Activated CD8-positive, alpha-beta T cell treated with anti-CD3 and anti-CD28 coated beads, Interleukin-2, amount 10 ng/mL, durations not matched to agents 7 days and 5 days (primary cell): ENCODE data around the gene LMF1. TPM values are rescaled to one million over a fixed set of nuclear protein-coding genes. Genes with fewer than 3 reads are reported as not detected.

Source experiments
- ATAC-seq: fragments of 150-1000 bp; cut with Tn5 transposase; one replicate; pipeline ENCODE4 v1.10.0; 2021; ENCODE audit warnings: moderate library complexity
- CTCF ChIA-PET: fragments of 350-600 bp; sonication (Branson Sonifier 250); formaldehyde crosslinking; loops from one replicate; lab custom pipeline; 2021; ENCODE audit warnings: antibody characterized with exemption; lab: Charles Lee
- POLR2A ChIA-PET: fragments of 350-600 bp; sonication (Branson Sonifier 250); formaldehyde crosslinking; loops from one replicate; lab custom pipeline; 2021; ENCODE audit warnings: antibody characterized with exemption; lab: Charles Lee
- DNase-seq: peaks from one replicate; pipeline ENCODE4 v3.0.0-alpha.2; 2020
- H3K27ac Mint-ChIP-seq: one replicate; pipeline ENCODE4 v1.8.0; 2021; ENCODE audit warnings: mild to moderate bottlenecking, mixed read lengths
- H3K27me3 Mint-ChIP-seq: one replicate; pipeline ENCODE4 v1.8.0; 2021; ENCODE audit warnings: low read depth, mixed read lengths
- H3K36me3 Mint-ChIP-seq: one replicate; pipeline ENCODE4 v1.8.0; 2021; ENCODE audit warnings: low read depth, mixed read lengths
- H3K4me1 Mint-ChIP-seq: one replicate; pipeline ENCODE4 v1.8.0; 2021; ENCODE audit warnings: low read depth, mixed read lengths
- H3K4me3 Mint-ChIP-seq: one replicate; pipeline ENCODE4 v1.8.0; 2021; ENCODE audit warnings: mild to moderate bottlenecking, mixed read lengths
- H3K9me3 Mint-ChIP-seq: one replicate; pipeline ENCODE4 v1.8.0; 2022; ENCODE audit warnings: mixed read lengths; ENCODE audit not compliant: insufficient read depth
- total RNA-seq, 2 experiments: library from RNA; stranded (reverse); gene quantifications; one replicate each; pipeline ENCODE4 v1.2.3, GENCODE V29; 2021

The LMF1 gene
- total RNA-seq, 2 experiments from 2014 or later: 14.3 to 17.4 TPM

DNA sequence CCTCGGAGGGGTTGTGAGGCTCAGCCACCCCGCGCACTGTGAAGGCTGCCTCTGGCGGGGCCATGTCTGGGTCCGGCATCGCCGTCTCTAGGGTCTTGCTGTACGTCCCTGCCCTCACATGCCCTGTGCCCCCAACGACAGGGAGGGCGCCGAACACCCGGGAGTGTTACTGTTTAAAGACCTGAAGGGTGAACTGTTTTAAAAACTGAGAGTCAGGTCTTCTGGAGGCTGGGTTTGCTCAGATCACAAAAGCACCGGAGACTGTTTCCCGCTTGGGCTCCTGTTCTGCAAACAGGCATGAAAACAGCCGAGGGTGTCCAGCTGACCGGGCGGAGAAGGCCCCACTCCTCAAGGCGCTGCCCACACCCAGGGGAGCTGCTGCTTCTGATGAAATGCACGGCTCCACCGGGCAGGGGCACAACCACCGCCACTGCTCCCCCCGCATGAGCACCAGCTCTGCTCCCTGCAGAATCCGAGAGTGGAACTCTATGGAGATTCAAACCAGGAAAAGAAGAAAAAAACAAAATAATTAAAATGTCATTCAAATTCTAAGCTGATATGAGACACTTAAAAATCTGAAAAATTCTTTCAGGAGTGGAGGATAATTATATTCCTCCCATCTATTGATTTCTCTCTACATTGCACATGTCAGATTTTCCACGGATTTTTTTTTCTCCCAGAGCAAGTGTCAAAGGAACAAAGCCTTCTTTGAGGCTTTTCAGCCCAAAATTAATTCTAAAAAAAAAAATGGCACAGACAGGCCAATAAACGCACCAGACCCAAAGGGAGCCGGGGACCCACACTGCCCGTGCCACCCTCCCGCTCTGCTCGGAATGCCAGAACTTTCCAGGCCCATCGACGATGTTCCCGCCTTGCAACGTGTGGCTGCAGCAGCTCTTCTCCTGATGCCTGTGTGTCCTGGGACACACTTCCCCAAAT, 74.3 kb downstream of the LMF1 start:
- Mint-ChIP-seq H3K9me3 (no peaks in the 10 kb centered on the region), H3K27ac (no peak overlapping the region), H3K27me3 (no peaks in the 10 kb centered on the region), H3K4me3 (no peak overlapping the region), H3K4me1 (no peaks in the 10 kb centered on the region), H3K36me3 (no peaks in the 10 kb centered on the region)
- DNase-seq: no peak
- ChIA-PET CTCF (no interaction called here), POLR2A (no interaction called here)
- ATAC-seq: no peak

DNA sequence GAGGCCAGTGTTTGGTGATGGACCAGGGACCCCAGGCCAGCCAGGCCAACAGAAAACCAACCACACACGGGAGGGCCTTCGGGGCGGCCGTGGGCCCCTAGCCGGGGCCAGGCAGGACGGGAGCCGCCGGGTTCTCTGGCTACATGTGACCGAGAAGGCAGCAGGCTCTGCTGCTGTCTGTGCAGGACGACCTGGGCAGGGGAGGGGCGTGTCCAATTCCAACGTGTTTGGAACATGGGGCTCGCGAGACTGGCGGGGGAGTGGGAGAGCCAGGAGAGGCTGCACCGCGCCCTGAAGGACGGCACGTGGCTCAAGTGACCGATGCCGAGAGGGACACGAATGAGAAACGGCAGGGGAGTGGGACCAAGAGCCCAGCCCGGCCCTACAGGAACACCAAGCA, 75.4 kb downstream of the LMF1 start:
- CTCF ChIA-PET: no interaction called here
- ATAC-seq: no peak
- no peak overlapping the region for H3K27ac Mint-ChIP-seq
- POLR2A ChIA-PET: no interaction called here
- no peaks in the 10 kb centered on the region for H3K27me3 Mint-ChIP-seq
- DNase-seq: no peak
- no peaks in the 10 kb centered on the region for H3K4me1 Mint-ChIP-seq
- H3K9me3 Mint-ChIP-seq: no peaks in the 10 kb centered on the region
- H3K36me3 Mint-ChIP-seq: no peaks in the 10 kb centered on the region
- H3K4me3 Mint-ChIP-seq: no peak overlapping the region

DNA sequence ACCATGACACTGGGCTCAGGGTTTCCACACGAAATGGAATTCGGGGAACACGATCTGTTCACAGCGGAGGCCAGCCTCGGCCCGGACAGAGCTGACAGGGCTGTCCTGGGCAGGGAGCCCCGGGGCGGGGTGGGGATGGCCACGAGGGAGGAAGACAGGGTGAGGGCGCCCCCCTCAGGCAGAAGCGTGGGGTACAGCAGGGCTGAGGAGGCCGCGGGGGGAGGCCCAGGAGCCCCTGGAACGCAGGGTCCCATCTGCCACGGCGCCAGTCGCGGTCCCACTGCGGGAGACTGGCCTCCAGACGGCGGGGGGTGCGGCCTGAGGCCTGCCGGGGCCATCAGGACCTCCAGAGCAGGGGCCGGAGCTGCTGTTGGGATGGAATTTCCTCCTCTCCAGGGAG, 75.9 kb downstream of the LMF1 start:
- DNase-seq: no peak
- no peak for ATAC-seq
- no peaks in the 10 kb centered on the region for H3K27me3 Mint-ChIP-seq
- H3K4me3 Mint-ChIP-seq: no peak overlapping the region
- ChIA-PET CTCF (no interaction called here), POLR2A (no interaction called here)
- no peaks in the 10 kb centered on the region for H3K36me3 Mint-ChIP-seq
- no peaks in the 10 kb centered on the region for H3K9me3 Mint-ChIP-seq
- H3K4me1 Mint-ChIP-seq: no peaks in the 10 kb centered on the region
- no peak overlapping the region for H3K27ac Mint-ChIP-seq

DNA sequence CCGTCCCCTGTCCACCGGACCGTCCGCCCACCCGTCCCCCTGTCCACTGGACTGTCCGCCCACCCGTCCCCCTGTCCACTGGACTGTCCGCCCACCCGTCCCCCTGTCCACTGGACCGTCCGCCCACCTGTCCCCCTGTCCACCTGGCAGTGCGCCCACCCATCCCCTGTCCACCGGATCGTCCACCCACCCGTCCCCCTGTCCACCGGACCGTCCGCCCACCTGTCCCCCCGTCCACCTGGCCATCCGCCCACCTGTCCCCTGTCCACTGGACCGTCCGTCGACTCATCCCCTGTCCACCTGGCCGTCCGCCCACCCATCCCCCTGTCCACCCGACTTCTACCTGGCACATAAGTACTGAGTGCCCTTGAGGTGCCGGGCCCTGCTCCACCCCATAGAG, 76.6 kb downstream of the LMF1 start:
- no peak for ATAC-seq
- Mint-ChIP-seq H3K27me3 (no peaks in the 10 kb centered on the region), H3K4me1 (no peaks in the 10 kb centered on the region), H3K36me3 (no peaks in the 10 kb centered on the region), H3K9me3 (no peaks in the 10 kb centered on the region), H3K27ac (no peak overlapping the region), H3K4me3 (no peak overlapping the region)
- CTCF ChIA-PET: no interaction called here
- POLR2A ChIA-PET: no interaction called here
- no peak for DNase-seq

DNA sequence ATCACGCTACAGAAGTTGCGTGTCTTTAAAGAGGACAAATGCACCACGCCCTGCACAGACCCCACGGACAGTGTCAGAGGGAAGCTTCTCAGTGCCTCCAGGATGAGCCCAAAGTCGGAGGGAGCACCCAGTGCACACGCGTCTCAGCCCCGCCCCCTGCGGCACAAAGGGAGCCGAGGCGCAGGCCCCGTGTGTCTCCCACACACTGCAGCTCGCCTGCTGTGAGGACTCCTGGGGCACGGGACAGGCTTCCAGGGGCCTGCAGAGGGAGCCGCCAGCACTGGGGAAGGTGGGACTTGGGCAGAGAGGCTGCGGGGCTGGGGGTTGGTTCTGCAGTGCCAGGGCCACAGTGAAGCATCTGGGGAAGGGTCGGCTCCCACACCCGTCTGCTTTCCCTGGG, 77.4 kb downstream of the LMF1 start:
- Mint-ChIP-seq H3K9me3 (no peaks in the 10 kb centered on the region), H3K27ac (no peak overlapping the region), H3K27me3 (no peaks in the 10 kb centered on the region), H3K4me1 (no peaks in the 10 kb centered on the region), H3K36me3 (no peaks in the 10 kb centered on the region), H3K4me3 (no peak overlapping the region)
- ChIA-PET CTCF (no interaction called here), POLR2A (no interaction called here)
- DNase-seq (no peak), ATAC-seq (peak; percentile 37)

DNA sequence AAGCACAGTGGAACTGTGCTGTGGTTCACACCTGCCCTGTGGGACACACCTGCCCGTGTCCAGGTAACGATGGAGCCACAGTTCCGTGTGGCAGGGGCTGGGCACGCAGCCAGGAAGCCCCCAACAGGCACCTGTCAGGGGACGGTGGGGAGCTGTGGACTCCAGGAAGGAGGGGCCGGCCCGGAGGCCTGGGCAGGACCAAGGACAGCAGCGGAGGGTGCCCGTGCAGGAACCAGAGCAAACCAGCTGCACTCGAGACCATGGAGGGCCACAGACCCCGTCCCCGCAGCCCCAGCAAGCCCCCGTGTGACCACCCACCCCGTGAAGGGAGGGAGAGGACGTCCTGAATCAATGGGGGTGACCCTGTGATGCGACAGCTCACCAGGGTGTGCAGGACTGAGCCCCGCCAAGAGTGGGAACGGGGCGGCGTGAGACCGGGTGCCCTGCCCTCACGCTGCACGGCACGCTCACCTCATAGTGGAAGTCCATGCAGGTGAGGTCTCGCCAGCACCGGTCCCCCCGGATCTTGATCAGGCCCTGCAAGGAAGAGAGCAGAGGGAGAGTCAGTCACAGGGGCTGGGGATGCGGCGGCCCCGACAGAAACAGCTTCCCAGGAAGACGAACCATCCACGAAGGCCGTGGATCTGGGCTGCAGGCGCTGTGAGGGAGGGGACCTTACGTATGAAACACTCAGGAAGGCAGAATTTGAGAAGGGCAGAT, 78.1 kb downstream of the LMF1 start:
- Mint-ChIP-seq H3K27me3 (no peaks in the 10 kb centered on the region), H3K4me3 (no peak overlapping the region), H3K9me3 (no peaks in the 10 kb centered on the region), H3K36me3 (no peaks in the 10 kb centered on the region), H3K27ac (no peak overlapping the region), H3K4me1 (no peaks in the 10 kb centered on the region)
- POLR2A ChIA-PET: no interaction called here
- DNase-seq (no peak), ATAC-seq (no peak)
- CTCF ChIA-PET: no interaction called here

DNA sequence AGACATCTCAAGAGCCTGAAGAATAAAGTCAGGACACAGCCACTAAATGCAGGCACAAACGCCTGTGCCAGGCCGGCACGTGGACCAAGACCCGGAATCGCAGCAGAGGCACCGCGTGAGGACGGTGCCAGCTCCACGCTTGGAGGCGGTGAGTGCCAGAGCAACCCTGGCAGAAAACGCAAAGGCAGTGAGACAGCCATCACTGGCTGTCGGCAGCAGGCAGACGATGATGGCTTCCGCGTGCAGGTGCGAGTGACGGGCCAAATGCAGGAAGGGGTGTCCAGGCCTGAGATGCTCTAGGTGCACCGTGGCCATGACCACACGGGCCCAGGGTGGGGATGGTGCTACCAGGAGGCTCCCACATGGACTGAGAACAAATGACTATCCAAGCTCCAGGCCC, 78.8 kb downstream of the LMF1 start:
- Mint-ChIP-seq H3K27me3 (no peaks in the 10 kb centered on the region), H3K4me3 (no peak overlapping the region), H3K27ac (no peak overlapping the region), H3K4me1 (no peaks in the 10 kb centered on the region), H3K36me3 (no peaks in the 10 kb centered on the region), H3K9me3 (no peaks in the 10 kb centered on the region)
- ChIA-PET CTCF (no interaction called here), POLR2A (no interaction called here)
- no peak for DNase-seq
- no peak for ATAC-seq

DNA sequence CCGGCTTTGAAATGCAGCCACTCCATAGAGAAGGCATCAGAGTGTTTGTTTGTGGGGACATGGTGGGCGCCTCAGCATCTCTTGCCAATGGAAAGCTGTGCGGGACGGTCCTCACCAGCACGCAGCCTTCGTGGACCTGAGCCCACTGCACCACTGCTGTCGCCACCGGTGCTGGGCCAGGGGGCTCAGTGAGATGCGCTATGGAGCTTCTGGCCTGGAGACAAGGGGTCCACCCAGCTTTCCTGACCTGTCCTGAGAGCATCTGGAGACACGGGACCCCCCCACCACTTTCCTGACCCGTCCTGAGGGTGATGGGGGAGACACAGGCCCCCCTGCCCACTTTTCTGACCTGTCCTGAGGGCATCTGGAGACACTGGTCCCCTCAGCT, 79.4 kb downstream of the LMF1 start:
- no peak for ATAC-seq
- Mint-ChIP-seq H3K27ac (no peak overlapping the region), H3K27me3 (no peaks in the 10 kb centered on the region), H3K9me3 (no peaks in the 10 kb centered on the region), H3K4me1 (no peaks in the 10 kb centered on the region), H3K36me3 (no peaks in the 10 kb centered on the region), H3K4me3 (no peak overlapping the region)
- ChIA-PET POLR2A (no interaction called here), CTCF (no interaction called here)
- DNase-seq: no peak

DNA sequence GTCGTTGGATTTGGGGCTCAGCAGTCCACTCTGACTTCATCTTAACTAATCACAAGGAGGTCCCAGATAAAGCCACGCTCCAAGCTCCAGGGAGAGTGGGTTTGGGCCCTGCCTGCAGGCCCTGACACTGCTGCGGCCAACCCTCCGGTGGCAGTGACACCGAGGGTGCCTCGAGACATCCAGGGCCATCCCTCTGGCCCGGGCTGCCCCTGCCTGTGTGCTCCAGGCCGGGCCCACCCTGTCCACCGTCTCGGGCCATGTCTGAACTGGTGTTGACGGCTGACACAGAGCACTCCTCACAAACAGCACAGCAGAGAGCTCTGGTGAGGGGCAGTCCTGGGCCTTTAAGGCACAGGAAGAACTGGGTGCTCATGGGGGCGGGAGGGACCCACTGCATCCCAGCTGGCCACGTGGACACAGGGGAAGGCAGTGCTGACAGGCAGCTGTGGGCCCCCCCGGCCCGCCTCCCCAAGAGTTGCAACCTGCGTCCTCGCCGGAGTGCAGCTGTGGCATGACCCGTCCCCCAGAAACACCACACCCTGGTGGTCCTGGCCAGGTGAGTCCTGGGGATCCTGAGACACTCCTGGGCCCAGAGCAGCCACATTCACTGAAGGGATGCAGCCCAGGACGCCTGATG, 80.0 kb downstream of the LMF1 start:
- no peak for DNase-seq
- ChIA-PET POLR2A (no interaction called here), CTCF (no interaction called here)
- H3K4me3 Mint-ChIP-seq: no peak overlapping the region
- H3K27me3 Mint-ChIP-seq: no peaks in the 10 kb centered on the region
- no peaks in the 10 kb centered on the region for H3K36me3 Mint-ChIP-seq
- no peaks in the 10 kb centered on the region for H3K4me1 Mint-ChIP-seq
- no peaks in the 10 kb centered on the region for H3K9me3 Mint-ChIP-seq
- ATAC-seq: no peak
- H3K27ac Mint-ChIP-seq: no peak overlapping the region

DNA sequence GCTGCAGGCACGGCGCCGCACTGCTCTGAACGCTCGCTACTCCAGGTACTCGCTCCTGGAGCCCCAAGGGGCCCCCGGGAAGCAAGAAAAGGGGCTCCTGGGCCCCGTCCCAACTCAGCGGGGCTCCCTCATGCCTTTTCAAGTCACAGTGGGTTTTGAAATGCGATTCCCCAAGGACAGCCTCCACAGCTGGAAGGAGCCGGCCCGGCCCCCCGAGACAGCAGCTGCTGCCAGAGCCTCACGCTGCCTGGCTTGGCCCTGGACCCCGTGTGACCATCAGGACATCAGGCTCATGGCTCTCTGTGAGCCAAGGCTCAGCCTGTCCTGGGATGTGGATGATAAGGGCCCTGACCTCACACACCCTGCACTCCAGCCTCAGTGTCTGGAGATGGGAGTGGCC, 80.6 kb downstream of the LMF1 start:
- no peaks in the 10 kb centered on the region for H3K4me1 Mint-ChIP-seq
- no peaks in the 10 kb centered on the region for H3K27me3 Mint-ChIP-seq
- no peak for DNase-seq
- ChIA-PET CTCF (no interaction called here), POLR2A (no interaction called here)
- no peak overlapping the region for H3K27ac Mint-ChIP-seq
- no peak for ATAC-seq
- no peaks in the 10 kb centered on the region for H3K36me3 Mint-ChIP-seq
- no peaks in the 10 kb centered on the region for H3K9me3 Mint-ChIP-seq
- H3K4me3 Mint-ChIP-seq: no peak overlapping the region

DNA sequence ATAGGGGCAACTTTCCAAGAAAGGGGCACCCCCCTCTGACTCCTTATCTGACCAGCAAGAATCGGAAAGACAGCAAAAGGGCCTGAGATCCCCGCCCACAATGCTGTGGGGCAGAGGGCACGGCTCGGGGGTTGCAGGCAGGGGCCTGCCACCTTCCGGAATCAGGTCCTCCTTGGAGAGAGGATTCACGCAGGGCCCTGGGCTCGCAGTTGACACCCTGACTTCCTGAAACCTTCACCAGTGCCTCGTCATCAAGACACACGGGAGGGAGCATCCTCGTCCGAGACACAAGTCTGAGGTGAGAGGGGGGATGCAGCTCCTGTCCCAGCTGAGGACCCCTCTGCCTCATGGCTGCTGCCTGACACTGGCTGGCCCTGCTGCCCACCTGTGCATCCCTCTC, 81.2 kb downstream of the LMF1 start:
- Mint-ChIP-seq H3K27ac (no peak overlapping the region), H3K36me3 (no peaks in the 10 kb centered on the region), H3K4me3 (no peak overlapping the region), H3K9me3 (no peaks in the 10 kb centered on the region), H3K27me3 (no peaks in the 10 kb centered on the region), H3K4me1 (no peaks in the 10 kb centered on the region)
- no peak for ATAC-seq
- POLR2A ChIA-PET: no interaction called here
- CTCF ChIA-PET: no interaction called here
- DNase-seq: no peak

DNA sequence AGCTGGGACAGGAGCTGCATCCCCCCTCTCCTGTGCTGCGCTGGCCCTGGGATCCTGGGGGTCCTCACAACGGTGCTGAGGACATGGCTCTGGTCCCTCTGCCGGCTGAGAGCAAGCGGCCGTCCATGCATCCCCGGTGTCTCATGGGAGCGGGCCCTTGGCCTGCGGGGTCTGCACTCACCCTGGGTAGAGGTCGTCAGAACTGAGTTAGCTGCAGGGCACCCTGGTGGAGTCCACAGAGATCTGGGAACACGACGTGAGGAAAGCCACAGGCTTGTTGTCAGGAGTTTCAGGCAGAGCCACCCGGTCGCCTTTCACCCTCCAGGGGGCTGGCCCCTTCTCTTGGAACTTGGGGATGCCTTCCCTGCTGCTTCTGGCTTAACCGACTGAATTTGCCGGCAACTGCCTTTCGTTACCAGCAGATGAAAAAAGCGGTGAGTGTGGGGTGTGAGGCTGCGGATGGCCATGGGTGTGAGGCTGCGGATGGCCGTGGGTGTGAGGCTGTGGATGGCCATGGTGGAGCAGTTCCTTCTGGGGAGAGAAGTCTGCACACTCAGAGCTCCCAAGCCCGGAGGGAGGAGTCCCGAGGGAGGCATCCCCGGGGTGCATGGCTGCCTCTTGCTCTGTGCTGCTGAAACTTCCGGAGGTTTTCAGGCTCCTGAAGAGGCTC, 81.7 kb downstream of the LMF1 start:
- no peak overlapping the region for H3K27ac Mint-ChIP-seq
- no peaks in the 10 kb centered on the region for H3K36me3 Mint-ChIP-seq
- H3K4me3 Mint-ChIP-seq: no peak overlapping the region
- DNase-seq: no peak
- POLR2A ChIA-PET: no interaction called here
- no peak for ATAC-seq
- H3K27me3 Mint-ChIP-seq: no peaks in the 10 kb centered on the region
- CTCF ChIA-PET: no interaction called here
- H3K9me3 Mint-ChIP-seq: no peaks in the 10 kb centered on the region
- no peaks in the 10 kb centered on the region for H3K4me1 Mint-ChIP-seq
